Endothelial cell of umbilical vein (primary cell): ENCODE data around the gene MKLN1.
A peak's percentile ranks its signal among the peaks of the same experiment; 100 is the strongest.

ENCODE experiments used
- MAX ChIP-seq: IDR thresholded peaks from 2 replicates; pipeline ENCODE4 v1.6.1; 2011; ENCODE audit not compliant: insufficient read depth, insufficient read length
- POLR2A ChIP-seq: IDR thresholded peaks from 2 replicates; pipeline ENCODE4 v1.6.1; 2012; ENCODE audit warnings: low read depth, mild to moderate bottlenecking, control low read depth, low read length
- POLR2AphosphoS5 ChIP-seq: IDR thresholded peaks from 2 replicates; pipeline ENCODE4 v1.6.1; 2012; ENCODE audit warnings: low read depth, mild to moderate bottlenecking, control low read depth, low read length, moderate library complexity; ENCODE audit not compliant: insufficient read depth
- TF ChIP-seq, protein P1 (sequence below), 2 donors: IDR thresholded peaks; 1 replicate in 1 of 2; 2 replicates in 1 of 2; pipeline ENCODE4 v1.5.1; 2011; ENCODE audit warnings: low read length in 2 of 2, mild to moderate bottlenecking in 2 of 2, moderate library complexity in 2 of 2, control low read depth in 1 of 2, inconsistent platforms in 1 of 2, low read depth in 1 of 2; ENCODE audit not compliant: insufficient read depth in 1 of 2; ENCODE audit errors: extremely low read depth in 1 of 2

GRCh38 chr7:131540491-131541162 lies 213.0 kb downstream of the MKLN1 start:
- TF ChIP-seq POLR2AphosphoS5: peak; percentile 1
- TF ChIP-seq, protein P1, sequence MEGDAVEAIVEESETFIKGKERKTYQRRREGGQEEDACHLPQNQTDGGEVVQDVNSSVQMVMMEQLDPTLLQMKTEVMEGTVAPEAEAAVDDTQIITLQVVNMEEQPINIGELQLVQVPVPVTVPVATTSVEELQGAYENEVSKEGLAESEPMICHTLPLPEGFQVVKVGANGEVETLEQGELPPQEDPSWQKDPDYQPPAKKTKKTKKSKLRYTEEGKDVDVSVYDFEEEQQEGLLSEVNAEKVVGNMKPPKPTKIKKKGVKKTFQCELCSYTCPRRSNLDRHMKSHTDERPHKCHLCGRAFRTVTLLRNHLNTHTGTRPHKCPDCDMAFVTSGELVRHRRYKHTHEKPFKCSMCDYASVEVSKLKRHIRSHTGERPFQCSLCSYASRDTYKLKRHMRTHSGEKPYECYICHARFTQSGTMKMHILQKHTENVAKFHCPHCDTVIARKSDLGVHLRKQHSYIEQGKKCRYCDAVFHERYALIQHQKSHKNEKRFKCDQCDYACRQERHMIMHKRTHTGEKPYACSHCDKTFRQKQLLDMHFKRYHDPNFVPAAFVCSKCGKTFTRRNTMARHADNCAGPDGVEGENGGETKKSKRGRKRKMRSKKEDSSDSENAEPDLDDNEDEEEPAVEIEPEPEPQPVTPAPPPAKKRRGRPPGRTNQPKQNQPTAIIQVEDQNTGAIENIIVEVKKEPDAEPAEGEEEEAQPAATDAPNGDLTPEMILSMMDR (IDR thresholded peaks at IDR 0.05; ENCODE audit: extremely low read depth in 1 of 2, insufficient read depth in 1 of 2, low read depth in 1 of 2, low read length in 2 of 2): peak; percentile 8 to 24
- TF ChIP-seq POLR2A: no peak
- TF ChIP-seq MAX: no peak
